Esophagus muscularis mucosa (tissue), 3 donors: ENCODE results near the gene ADAMTS13.

ENCODE experiments used
- POLR2A ChIP-seq: fragments of 450-650 bp; IDR thresholded peaks from one replicate; pipeline ENCODE4 v1.6.1; 2017; ENCODE audit warnings: antibody characterized with exemption, moderate library complexity, mild to moderate bottlenecking, low read depth
- TF ChIP-seq, protein P1 (sequence below), 3 experiments: fragments of 200-600 bp in 2 of 3; fragments of 450-650 bp in 1 of 3; sonication (generic) in 2 of 3; IDR thresholded peaks; one replicate each; pipeline ENCODE4 v1.5.1; 2017 to 2019; ENCODE audit warnings: antibody characterized with exemption in 3 of 3, mild to moderate bottlenecking in 2 of 3, moderate library complexity in 1 of 3

GRCh38 chr9:133397895-133398294 is 24.3 kb upstream of the ADAMTS13 start:
- TF ChIP-seq POLR2A, result no peak
- TF ChIP-seq, protein P1, sequence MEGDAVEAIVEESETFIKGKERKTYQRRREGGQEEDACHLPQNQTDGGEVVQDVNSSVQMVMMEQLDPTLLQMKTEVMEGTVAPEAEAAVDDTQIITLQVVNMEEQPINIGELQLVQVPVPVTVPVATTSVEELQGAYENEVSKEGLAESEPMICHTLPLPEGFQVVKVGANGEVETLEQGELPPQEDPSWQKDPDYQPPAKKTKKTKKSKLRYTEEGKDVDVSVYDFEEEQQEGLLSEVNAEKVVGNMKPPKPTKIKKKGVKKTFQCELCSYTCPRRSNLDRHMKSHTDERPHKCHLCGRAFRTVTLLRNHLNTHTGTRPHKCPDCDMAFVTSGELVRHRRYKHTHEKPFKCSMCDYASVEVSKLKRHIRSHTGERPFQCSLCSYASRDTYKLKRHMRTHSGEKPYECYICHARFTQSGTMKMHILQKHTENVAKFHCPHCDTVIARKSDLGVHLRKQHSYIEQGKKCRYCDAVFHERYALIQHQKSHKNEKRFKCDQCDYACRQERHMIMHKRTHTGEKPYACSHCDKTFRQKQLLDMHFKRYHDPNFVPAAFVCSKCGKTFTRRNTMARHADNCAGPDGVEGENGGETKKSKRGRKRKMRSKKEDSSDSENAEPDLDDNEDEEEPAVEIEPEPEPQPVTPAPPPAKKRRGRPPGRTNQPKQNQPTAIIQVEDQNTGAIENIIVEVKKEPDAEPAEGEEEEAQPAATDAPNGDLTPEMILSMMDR (IDR thresholded peaks at IDR 0.05), result no peak
